ENCODE results near the gene SMAD2. TPM values are rescaled to one million over a fixed set of nuclear protein-coding genes. Genes with fewer than 3 reads are reported as not detected.

SMAD2 gene
- total and polyA plus RNA-seq, 2 of the 8 experiments (the other 6 are each of a cell fraction or from before 2014, with no cell fraction given), result 28.4 to 124 TPM

DNA sequence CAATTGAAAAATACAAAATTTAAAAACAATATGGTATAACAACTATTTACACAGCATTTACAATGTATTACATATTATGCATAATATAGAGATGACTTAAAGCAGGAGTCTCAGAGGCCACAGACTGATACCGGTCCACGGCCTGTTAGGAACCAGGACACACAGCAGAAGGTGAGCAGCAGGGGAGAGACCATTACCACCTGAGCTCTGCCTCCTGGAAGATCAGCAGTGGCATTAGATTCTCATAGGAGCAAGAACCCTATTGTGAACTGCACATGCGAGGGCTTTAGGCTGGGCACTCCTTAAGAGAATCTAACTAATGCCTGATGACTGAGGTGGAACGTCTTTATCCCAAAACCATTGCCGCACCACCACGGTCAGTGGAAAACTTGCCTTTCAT is 58.0 kb downstream of the SMAD2 start (continued):
- TF ChIP-seq, protein P1, sequence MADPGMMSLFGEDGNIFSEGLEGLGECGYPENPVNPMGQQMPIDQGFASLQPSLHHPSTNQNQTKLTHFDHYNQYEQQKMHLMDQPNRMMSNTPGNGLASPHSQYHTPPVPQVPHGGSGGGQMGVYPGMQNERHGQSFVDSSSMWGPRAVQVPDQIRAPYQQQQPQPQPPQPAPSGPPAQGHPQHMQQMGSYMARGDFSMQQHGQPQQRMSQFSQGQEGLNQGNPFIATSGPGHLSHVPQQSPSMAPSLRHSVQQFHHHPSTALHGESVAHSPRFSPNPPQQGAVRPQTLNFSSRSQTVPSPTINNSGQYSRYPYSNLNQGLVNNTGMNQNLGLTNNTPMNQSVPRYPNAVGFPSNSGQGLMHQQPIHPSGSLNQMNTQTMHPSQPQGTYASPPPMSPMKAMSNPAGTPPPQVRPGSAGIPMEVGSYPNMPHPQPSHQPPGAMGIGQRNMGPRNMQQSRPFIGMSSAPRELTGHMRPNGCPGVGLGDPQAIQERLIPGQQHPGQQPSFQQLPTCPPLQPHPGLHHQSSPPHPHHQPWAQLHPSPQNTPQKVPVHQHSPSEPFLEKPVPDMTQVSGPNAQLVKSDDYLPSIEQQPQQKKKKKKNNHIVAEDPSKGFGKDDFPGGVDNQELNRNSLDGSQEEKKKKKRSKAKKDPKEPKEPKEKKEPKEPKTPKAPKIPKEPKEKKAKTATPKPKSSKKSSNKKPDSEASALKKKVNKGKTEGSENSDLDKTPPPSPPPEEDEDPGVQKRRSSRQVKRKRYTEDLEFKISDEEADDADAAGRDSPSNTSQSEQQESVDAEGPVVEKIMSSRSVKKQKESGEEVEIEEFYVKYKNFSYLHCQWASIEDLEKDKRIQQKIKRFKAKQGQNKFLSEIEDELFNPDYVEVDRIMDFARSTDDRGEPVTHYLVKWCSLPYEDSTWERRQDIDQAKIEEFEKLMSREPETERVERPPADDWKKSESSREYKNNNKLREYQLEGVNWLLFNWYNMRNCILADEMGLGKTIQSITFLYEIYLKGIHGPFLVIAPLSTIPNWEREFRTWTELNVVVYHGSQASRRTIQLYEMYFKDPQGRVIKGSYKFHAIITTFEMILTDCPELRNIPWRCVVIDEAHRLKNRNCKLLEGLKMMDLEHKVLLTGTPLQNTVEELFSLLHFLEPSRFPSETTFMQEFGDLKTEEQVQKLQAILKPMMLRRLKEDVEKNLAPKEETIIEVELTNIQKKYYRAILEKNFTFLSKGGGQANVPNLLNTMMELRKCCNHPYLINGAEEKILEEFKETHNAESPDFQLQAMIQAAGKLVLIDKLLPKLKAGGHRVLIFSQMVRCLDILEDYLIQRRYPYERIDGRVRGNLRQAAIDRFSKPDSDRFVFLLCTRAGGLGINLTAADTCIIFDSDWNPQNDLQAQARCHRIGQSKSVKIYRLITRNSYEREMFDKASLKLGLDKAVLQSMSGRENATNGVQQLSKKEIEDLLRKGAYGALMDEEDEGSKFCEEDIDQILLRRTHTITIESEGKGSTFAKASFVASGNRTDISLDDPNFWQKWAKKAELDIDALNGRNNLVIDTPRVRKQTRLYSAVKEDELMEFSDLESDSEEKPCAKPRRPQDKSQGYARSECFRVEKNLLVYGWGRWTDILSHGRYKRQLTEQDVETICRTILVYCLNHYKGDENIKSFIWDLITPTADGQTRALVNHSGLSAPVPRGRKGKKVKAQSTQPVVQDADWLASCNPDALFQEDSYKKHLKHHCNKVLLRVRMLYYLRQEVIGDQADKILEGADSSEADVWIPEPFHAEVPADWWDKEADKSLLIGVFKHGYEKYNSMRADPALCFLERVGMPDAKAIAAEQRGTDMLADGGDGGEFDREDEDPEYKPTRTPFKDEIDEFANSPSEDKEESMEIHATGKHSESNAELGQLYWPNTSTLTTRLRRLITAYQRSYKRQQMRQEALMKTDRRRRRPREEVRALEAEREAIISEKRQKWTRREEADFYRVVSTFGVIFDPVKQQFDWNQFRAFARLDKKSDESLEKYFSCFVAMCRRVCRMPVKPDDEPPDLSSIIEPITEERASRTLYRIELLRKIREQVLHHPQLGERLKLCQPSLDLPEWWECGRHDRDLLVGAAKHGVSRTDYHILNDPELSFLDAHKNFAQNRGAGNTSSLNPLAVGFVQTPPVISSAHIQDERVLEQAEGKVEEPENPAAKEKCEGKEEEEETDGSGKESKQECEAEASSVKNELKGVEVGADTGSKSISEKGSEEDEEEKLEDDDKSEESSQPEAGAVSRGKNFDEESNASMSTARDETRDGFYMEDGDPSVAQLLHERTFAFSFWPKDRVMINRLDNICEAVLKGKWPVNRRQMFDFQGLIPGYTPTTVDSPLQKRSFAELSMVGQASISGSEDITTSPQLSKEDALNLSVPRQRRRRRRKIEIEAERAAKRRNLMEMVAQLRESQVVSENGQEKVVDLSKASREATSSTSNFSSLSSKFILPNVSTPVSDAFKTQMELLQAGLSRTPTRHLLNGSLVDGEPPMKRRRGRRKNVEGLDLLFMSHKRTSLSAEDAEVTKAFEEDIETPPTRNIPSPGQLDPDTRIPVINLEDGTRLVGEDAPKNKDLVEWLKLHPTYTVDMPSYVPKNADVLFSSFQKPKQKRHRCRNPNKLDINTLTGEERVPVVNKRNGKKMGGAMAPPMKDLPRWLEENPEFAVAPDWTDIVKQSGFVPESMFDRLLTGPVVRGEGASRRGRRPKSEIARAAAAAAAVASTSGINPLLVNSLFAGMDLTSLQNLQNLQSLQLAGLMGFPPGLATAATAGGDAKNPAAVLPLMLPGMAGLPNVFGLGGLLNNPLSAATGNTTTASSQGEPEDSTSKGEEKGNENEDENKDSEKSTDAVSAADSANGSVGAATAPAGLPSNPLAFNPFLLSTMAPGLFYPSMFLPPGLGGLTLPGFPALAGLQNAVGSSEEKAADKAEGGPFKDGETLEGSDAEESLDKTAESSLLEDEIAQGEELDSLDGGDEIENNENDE (IDR thresholded peaks at IDR 0.05; ENCODE audit: insufficient replicate concordance, low read length), result no peak
- TF ChIP-seq SP4 (IDR thresholded peaks at IDR 0.05; ENCODE audit: low read length) (no peak), SP2 (IDR thresholded peaks at IDR 0.05; ENCODE audit: low read length) (no peak), CHD2 (IDR thresholded peaks at IDR 0.05; ENCODE audit: low read length) (no peak), SUZ12 (IDR thresholded peaks at IDR 0.05; ENCODE audit: low read length) (no peak), RNF2 (IDR thresholded peaks at IDR 0.05; ENCODE audit: borderline replicate concordance, low read depth, low read length, missing control alignments, poor library complexity, severe bottlenecking) (no peak), TEAD4 (IDR thresholded peaks at IDR 0.05; ENCODE audit: low read depth, low read length) (no peak)
